ENCODE measurements around the gene KCNMA1. TPM values are rescaled to one million over a fixed set of nuclear protein-coding genes. Genes with fewer than 3 reads are reported as not detected.

KCNMA1 gene
- polyA plus RNA-seq, 1 donor, result 19.6 TPM

- DNase-seq, result no peak
- no peaks in the 10 kb centered on the region for H3K9me3 ChIP-seq (ENCODE audit: control insufficient read depth, low read depth, low read length)
- WGBS (ENCODE audit: insufficient coverage, low lambda C conversion rate), result 100% methylated on average over 1 of the region's 2 CpGs
- H3K36me3 ChIP-seq (ENCODE audit: control insufficient read depth, insufficient read depth, low read length), result no peaks in the 10 kb centered on the region
- H3K27ac ChIP-seq (ENCODE audit: low read length), result no peak overlapping the region
- H3K4me1 ChIP-seq (ENCODE audit: control insufficient read depth, insufficient read depth, low read length), result no peaks in the 10 kb centered on the region
- peaks cover 2% of the 10 kb centered on the region for H3K27me3 ChIP-seq (ENCODE audit: control insufficient read depth, insufficient read depth, low read length)
- no peak overlapping the region for H3K4me3 ChIP-seq (ENCODE audit: low read length)
Measured at GRCh38 chr10:77043420-77043763, 594.2 kb downstream of the KCNMA1 start.

GRCh38 chr10:77042706-77043419 lies 594.7 kb downstream of the KCNMA1 start:
- WGBS (ENCODE audit: insufficient coverage, low lambda C conversion rate), result no CpG with 5 or more reads among the region's 4 CpGs
- no peaks in the 10 kb centered on the region for H3K9me3 ChIP-seq (ENCODE audit: control insufficient read depth, low read depth, low read length)
- H3K4me1 ChIP-seq (ENCODE audit: control insufficient read depth, insufficient read depth, low read length), result no peaks in the 10 kb centered on the region
- H3K27me3 ChIP-seq (ENCODE audit: control insufficient read depth, insufficient read depth, low read length), result peaks cover 2% of the 10 kb centered on the region
- no peak overlapping the region for H3K27ac ChIP-seq (ENCODE audit: low read length)
- H3K36me3 ChIP-seq (ENCODE audit: control insufficient read depth, insufficient read depth, low read length), result no peaks in the 10 kb centered on the region
- no peak overlapping the region for H3K4me3 ChIP-seq (ENCODE audit: low read length)
- no peak for DNase-seq

GRCh38 chr10:77041636-77042258 lies 595.9 kb downstream of the KCNMA1 start:
- Histone ChIP-seq H3K27me3 (ENCODE audit: control insufficient read depth, insufficient read depth, low read length) (peaks cover 2% of the 10 kb centered on the region), H3K4me3 (ENCODE audit: low read length) (no peak overlapping the region), H3K9me3 (ENCODE audit: control insufficient read depth, low read depth, low read length) (no peaks in the 10 kb centered on the region), H3K36me3 (ENCODE audit: control insufficient read depth, insufficient read depth, low read length) (no peaks in the 10 kb centered on the region), H3K4me1 (ENCODE audit: control insufficient read depth, insufficient read depth, low read length) (no peaks in the 10 kb centered on the region), H3K27ac (ENCODE audit: low read length) (no peak overlapping the region)
- no CpG with 5 or more reads among the region's 4 CpGs for WGBS (ENCODE audit: insufficient coverage, low lambda C conversion rate)
- DNase-seq, result no peak

- WGBS (ENCODE audit: insufficient coverage, low lambda C conversion rate), result 100% methylated on average over 1 of the region's 4 CpGs
- Histone ChIP-seq H3K4me3 (ENCODE audit: low read length) (no peak overlapping the region), H3K4me1 (ENCODE audit: control insufficient read depth, insufficient read depth, low read length) (no peaks in the 10 kb centered on the region), H3K27me3 (ENCODE audit: control insufficient read depth, insufficient read depth, low read length) (peaks cover 2% of the 10 kb centered on the region), H3K36me3 (ENCODE audit: control insufficient read depth, insufficient read depth, low read length) (no peaks in the 10 kb centered on the region), H3K9me3 (ENCODE audit: control insufficient read depth, low read depth, low read length) (no peaks in the 10 kb centered on the region), H3K27ac (ENCODE audit: low read length) (no peak overlapping the region)
- DNase-seq, result no peak
Measured at GRCh38 chr10:77038407-77038806, 599.2 kb downstream of the KCNMA1 start.

GRCh38 chr10:77037735-77038403 lies 599.7 kb downstream of the KCNMA1 start:
- no peaks in the 10 kb centered on the region for H3K9me3 ChIP-seq (ENCODE audit: control insufficient read depth, low read depth, low read length)
- H3K27me3 ChIP-seq (ENCODE audit: control insufficient read depth, insufficient read depth, low read length), result peaks cover 2% of the 10 kb centered on the region
- no CpG with 5 or more reads among the region's 8 CpGs for WGBS (ENCODE audit: insufficient coverage, low lambda C conversion rate)
- DNase-seq, result no peak
- H3K4me3 ChIP-seq (ENCODE audit: low read length), result no peak overlapping the region
- no peaks in the 10 kb centered on the region for H3K4me1 ChIP-seq (ENCODE audit: control insufficient read depth, insufficient read depth, low read length)
- H3K36me3 ChIP-seq (ENCODE audit: control insufficient read depth, insufficient read depth, low read length), result no peaks in the 10 kb centered on the region
- H3K27ac ChIP-seq (ENCODE audit: low read length), result no peak overlapping the region

- 100% methylated on average over 1 of the region's 6 CpGs for WGBS (ENCODE audit: insufficient coverage, low lambda C conversion rate)
- Histone ChIP-seq H3K9me3 (ENCODE audit: control insufficient read depth, low read depth, low read length) (no peaks in the 10 kb centered on the region), H3K36me3 (ENCODE audit: control insufficient read depth, insufficient read depth, low read length) (no peaks in the 10 kb centered on the region), H3K27ac (ENCODE audit: low read length) (no peak overlapping the region), H3K4me3 (ENCODE audit: low read length) (no peak overlapping the region), H3K4me1 (ENCODE audit: control insufficient read depth, insufficient read depth, low read length) (no peaks in the 10 kb centered on the region), H3K27me3 (ENCODE audit: control insufficient read depth, insufficient read depth, low read length) (peaks cover 2% of the 10 kb centered on the region)
- DNase-seq, result no peak
Measured at GRCh38 chr10:77036993-77037734, 600.4 kb downstream of the KCNMA1 start.

- H3K27me3 ChIP-seq (ENCODE audit: control insufficient read depth, insufficient read depth, low read length), result peaks cover 2% of the 10 kb centered on the region
- no peaks in the 10 kb centered on the region for H3K9me3 ChIP-seq (ENCODE audit: control insufficient read depth, low read depth, low read length)
- no peak overlapping the region for H3K27ac ChIP-seq (ENCODE audit: low read length)
- no peaks in the 10 kb centered on the region for H3K4me1 ChIP-seq (ENCODE audit: control insufficient read depth, insufficient read depth, low read length)
- H3K36me3 ChIP-seq (ENCODE audit: control insufficient read depth, insufficient read depth, low read length), result no peaks in the 10 kb centered on the region
- 86% methylated on average over 3 of the region's 4 CpGs for WGBS (ENCODE audit: insufficient coverage, low lambda C conversion rate)
- DNase-seq, result no peak
- no peak overlapping the region for H3K4me3 ChIP-seq (ENCODE audit: low read length)
Measured at GRCh38 chr10:77036276-77036675, 601.3 kb downstream of the KCNMA1 start.

GRCh38 chr10:77034795-77035194 lies 602.8 kb downstream of the KCNMA1 start:
- Histone ChIP-seq H3K4me1 (ENCODE audit: control insufficient read depth, insufficient read depth, low read length) (no peaks in the 10 kb centered on the region), H3K9me3 (ENCODE audit: control insufficient read depth, low read depth, low read length) (no peaks in the 10 kb centered on the region), H3K27ac (ENCODE audit: low read length) (no peak overlapping the region), H3K27me3 (ENCODE audit: control insufficient read depth, insufficient read depth, low read length) (peaks cover 2% of the 10 kb centered on the region), H3K36me3 (ENCODE audit: control insufficient read depth, insufficient read depth, low read length) (no peaks in the 10 kb centered on the region), H3K4me3 (ENCODE audit: low read length) (no peak overlapping the region)
- no peak for DNase-seq
- no CpG with 5 or more reads among the region's 4 CpGs for WGBS (ENCODE audit: insufficient coverage, low lambda C conversion rate)

- no peak for DNase-seq
- H3K27ac ChIP-seq (ENCODE audit: low read length), result no peak overlapping the region
Measured at GRCh38 chr10:77034240-77034639, 603.4 kb downstream of the KCNMA1 start.

GRCh38 chr10:77032188-77032570 lies 605.4 kb downstream of the KCNMA1 start:
- no peaks in the 10 kb centered on the region for H3K9me3 ChIP-seq (ENCODE audit: control insufficient read depth, low read depth, low read length)
- H3K36me3 ChIP-seq (ENCODE audit: control insufficient read depth, insufficient read depth, low read length), result no peaks in the 10 kb centered on the region
- H3K4me1 ChIP-seq (ENCODE audit: control insufficient read depth, insufficient read depth, low read length), result peaks cover 2% of the 10 kb centered on the region
- no peak overlapping the region for H3K4me3 ChIP-seq (ENCODE audit: low read length)
- peaks cover 2% of the 10 kb centered on the region for H3K27me3 ChIP-seq (ENCODE audit: control insufficient read depth, insufficient read depth, low read length)
- no peak overlapping the region for H3K27ac ChIP-seq (ENCODE audit: low read length)
- no peak for DNase-seq
- WGBS (ENCODE audit: insufficient coverage, low lambda C conversion rate), result no CpG with 5 or more reads among the region's 1 CpG

More at GRCh38 chr10:77034240-77034639, 603.4 kb downstream of the KCNMA1 start:
- no peaks in the 10 kb centered on the region for H3K9me3 ChIP-seq (ENCODE audit: control insufficient read depth, low read depth, low read length)
- peaks cover 2% of the 10 kb centered on the region for H3K27me3 ChIP-seq (ENCODE audit: control insufficient read depth, insufficient read depth, low read length)
- no CpG with 5 or more reads among the region's 4 CpGs for WGBS (ENCODE audit: insufficient coverage, low lambda C conversion rate)
- no peaks in the 10 kb centered on the region for H3K4me1 ChIP-seq (ENCODE audit: control insufficient read depth, insufficient read depth, low read length)
- H3K4me3 ChIP-seq (ENCODE audit: low read length), result no peak overlapping the region
- no peaks in the 10 kb centered on the region for H3K36me3 ChIP-seq (ENCODE audit: control insufficient read depth, insufficient read depth, low read length)
